DOHH2 (cell line): ENCODE data around the gene FARP2.

ENCODE experiments used
- EZH2phosphoT487 ChIP-seq: fragments of 200-600 bp; sonication (generic); IDR thresholded peaks from 2 replicates; pipeline ENCODE4 v1.6.1; 2017; ENCODE audit warnings: borderline replicate concordance, mild to moderate bottlenecking, antibody characterized with exemption, low read length, moderate library complexity, mixed read lengths
- TF ChIP-seq, protein P1 (sequence below): fragments of 200-600 bp; sonication (generic); IDR thresholded peaks from one replicate; pipeline ENCODE4 v1.5.1; 2014; ENCODE audit warnings: antibody characterized with exemption, mild to moderate bottlenecking, low read depth, low read length; ENCODE audit not compliant: poor library complexity, severe bottlenecking

DNA sequence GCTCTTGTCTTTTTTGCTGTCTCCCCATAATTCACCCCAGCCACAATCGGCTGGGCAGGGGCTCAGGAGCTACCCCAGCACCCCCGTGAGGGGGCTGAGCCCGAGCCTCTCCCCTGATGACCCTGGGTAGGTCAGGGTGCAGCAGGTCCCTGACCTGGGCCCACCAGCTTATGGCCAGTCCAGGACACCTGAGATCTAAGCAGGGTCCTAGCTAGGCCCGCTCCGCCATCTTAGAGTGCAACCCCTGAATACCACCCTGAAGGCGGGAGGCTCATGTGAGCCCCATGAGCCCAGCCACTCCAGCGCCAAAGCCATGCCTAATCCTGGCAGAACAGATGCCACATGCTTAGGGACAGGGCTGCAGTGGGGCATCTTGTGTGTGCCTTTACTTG lies 136.1 kb downstream of the FARP2 start:
- TF ChIP-seq, protein P1, sequence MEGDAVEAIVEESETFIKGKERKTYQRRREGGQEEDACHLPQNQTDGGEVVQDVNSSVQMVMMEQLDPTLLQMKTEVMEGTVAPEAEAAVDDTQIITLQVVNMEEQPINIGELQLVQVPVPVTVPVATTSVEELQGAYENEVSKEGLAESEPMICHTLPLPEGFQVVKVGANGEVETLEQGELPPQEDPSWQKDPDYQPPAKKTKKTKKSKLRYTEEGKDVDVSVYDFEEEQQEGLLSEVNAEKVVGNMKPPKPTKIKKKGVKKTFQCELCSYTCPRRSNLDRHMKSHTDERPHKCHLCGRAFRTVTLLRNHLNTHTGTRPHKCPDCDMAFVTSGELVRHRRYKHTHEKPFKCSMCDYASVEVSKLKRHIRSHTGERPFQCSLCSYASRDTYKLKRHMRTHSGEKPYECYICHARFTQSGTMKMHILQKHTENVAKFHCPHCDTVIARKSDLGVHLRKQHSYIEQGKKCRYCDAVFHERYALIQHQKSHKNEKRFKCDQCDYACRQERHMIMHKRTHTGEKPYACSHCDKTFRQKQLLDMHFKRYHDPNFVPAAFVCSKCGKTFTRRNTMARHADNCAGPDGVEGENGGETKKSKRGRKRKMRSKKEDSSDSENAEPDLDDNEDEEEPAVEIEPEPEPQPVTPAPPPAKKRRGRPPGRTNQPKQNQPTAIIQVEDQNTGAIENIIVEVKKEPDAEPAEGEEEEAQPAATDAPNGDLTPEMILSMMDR, result no peak
- no peak for TF ChIP-seq EZH2phosphoT487
